NCI-H345 (cell line): Measurements from ENCODE around the gene AFAP1L1.
A peak's percentile ranks its signal among the peaks of the same experiment; 100 is the strongest.

Source experiments
- DNase-seq: peaks from one replicate; lab custom pipeline; 2025; lab: John Stamatoyannopoulos, UW

The AFAP1L1 gene

DNA sequence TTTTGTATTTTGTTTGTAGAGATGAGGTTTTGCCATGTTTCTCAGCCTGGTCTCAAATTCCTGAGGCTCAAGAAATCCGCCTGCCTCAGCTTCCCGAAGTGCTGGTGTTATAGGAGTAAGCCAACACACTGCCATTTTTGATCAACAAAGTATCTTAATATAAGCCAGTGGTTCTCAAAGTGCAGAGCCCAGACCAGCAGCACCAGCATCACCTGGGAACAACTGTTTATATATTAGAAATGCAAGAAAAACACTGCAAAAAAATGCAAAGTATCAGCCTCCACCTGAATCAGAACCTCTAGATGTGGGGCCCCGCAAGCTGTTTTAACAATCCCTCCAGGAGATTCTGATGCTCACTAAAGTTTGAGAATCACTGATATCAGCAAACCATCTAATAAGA lies 101.3 kb downstream of the AFAP1L1 start:
- no peak for DNase-seq

DNA sequence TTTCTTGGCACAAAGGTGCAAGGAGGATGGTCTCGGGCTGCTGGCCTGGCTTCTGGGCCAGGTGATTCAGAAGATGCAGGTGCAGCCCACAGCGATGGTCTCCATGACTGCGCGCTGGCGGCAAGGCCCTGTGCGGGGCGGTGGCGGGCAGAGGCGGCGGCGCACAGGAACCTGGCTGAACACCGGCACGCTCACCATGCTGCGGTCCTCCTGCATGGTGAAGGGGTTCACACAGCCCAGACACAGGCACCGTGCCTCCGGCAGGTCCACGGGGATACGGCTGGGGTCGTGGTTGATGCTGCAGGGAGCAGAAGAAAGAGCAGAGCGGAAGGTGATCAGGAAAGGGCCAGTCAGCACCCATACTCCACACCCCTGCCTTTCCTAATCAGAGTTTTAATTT lies 102.6 kb downstream of the AFAP1L1 start:
- no peak for DNase-seq

DNA sequence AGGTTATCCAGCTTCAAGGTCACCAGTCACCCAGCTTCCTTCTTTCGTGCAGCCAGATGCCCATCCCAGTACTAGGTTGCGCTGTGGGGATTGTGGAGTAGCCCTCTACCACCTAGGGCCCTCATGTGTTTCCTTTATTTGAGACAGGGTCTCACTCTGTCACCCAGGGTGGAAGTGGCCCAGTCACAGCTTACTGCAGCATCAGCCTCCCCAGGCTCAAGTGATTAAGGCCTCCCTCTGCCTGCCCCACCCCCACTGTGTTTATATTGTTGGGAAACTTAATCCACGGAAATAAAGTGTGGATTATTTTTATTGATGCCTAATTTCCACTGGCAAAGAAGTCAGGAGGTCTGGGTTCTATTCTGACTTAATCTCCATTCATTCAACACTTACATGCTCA lies 103.1 kb downstream of the AFAP1L1 start:
- no peak for DNase-seq

DNA sequence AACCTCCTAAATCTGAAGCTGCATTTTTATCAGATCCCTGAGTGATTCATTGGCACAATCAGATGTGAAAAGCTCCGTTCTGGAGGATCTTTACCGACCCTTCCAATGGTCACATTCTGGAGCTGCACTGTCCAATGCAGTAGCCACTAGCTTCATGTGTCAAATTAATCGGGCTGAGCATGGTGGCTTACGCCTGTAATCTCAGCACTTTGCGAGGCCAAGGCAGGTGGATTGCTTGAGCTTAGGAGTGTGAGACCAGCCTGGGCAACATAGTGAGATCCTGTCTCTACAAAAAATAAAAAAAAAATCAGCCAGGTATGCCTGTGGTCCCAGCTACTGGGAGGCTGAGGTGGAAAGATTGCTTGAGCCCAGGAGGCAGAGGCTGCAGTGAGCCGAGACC lies 103.8 kb downstream of the AFAP1L1 start:
- DNase-seq, result no peak

DNA sequence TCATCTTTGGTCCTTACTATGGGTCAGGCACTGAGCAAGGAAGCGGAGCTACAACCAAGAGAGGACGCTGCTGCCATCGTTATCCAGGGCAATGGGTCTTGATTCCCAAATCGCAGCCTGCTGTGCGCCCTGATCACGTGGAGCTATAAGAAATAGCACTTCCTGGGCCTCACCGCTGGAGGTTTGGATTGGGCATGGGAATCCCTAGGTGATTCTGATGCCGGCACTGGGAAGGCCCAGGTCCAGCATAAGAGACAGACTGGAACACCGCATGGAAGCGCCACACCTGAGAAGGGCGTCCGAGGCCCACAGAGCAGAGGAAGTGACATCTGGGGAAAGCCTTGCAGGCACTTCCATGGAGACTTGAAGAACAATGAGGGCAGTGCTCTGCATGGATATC lies 104.4 kb downstream of the AFAP1L1 start:
- no peak for DNase-seq

DNA sequence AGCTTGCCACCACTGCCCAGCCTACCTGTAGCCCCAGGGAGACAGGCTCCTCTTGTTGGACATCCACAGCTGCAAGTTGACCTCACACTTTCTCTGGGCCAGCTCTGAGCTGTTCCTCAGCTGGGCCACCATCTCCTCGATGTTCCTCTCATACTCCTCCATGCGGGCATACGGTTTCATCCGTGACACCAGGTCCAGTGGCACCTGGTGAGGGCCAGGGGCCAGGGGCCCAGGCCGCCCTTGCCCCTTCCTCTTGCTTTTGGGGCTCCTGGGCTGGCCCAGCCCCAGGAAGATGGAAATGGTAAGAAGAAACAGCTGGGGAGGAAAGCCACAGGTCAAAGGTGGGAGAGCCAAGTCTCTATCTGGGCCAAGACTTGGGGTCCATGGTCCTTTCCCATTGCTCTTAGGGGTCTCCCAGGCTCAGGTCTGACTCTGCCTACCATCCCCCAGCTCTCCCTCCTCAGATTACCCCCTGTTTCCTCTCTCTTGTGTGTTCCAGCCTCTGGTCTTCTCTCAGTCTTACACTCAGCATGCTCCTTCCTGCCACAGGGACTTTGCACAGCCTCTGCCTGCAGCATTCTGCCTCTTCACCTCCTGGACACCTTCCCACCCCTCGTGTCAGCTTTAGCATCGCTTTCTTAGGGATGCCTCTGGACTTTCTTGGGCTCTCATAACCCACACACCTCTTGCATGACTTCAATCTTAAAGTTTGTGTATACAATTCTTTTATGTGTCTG lies 105.2 kb downstream of the AFAP1L1 start:
- no peak for DNase-seq

DNA sequence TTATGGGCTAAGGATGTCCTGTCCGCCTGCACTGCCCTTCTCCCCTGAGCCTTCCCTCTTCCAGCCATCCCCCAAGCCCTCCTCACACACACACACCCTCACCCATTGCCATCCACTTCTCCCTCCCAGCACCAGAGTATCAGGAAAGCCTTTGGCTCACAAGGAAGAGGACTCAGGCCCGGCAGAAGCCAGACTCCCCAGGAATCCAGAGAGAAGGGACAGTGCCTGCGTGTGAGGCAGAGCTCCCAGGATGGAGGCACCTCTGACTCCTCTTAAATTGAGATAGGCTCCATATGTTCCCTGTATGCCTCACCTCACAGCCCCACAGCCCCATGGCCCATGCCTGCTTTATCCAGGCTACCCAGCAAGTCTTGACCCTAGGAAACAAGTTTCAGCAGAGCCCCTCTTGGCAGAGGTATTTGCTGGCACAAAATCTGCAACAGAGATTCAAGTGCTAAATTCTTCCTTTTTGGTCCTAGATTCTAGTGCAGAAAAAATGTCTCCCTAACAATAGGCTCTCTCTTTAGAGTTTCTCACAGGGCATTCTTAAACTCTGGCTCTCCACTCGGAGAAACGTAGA lies 106.7 kb downstream of the AFAP1L1 start:
- no peak for DNase-seq

DNA sequence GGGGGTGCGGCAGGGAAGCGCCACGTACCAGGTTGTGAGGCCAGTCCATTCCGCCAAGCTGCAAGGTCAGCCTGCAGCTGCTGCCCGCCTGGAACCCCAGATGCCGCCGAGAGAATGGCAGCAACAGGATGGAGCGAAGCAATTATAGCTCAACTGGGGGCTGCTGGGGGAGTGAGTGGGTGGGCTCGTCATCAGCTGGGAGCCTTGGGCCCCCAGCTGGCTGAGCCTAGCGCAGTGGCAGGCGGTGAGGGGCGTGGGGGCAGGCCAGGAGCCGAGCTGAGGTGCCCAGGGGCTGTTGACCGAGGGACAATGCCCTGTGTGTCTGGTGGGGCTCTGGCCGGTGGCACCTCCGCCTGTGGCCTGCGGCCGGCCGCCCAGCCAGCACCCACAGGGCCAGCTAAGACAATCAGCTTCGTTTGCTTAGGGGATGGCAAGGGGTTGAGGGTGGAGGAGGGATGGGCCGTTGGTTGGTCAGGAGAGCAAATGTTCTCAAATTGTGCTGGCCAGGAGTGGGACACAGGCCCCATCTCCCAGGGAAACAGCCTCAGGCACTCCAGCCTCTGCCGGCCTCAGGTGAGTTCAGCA lies 107.6 kb downstream of the AFAP1L1 start, which contains the start of gene IL17B:
Gene IL17B (minus strand): TSS at position 116 of the 585 bp plus-strand sequence. CDS start 67 bp downstream, at position 49.
- no peak for DNase-seq

DNA sequence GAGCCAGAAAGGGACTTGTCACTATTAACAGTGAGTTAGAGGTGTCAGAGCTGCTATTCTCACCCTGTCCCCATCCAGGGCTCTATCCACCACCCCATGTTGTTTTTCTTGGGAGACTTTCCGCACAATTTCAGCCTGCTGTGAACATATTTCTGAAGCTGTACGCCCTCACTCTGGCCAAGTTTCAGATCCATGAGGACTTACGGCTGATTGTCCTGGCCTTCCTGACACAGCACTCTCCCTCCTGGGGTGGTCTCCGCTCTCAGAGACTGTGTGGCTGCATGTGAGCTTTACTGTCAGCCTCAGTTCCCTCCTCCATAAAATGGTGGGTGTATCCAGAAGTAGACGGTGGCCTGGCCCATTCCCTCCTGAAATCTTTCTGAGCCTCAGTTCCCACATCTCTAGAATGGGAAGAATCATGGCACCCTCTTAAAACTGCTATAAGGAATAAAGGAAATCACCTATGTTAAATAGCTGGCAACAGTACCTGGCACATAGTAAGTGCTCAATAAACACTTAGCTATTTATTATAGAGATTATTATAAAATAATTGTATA lies 108.2 kb downstream of the AFAP1L1 start:
- no peak for DNase-seq

DNA sequence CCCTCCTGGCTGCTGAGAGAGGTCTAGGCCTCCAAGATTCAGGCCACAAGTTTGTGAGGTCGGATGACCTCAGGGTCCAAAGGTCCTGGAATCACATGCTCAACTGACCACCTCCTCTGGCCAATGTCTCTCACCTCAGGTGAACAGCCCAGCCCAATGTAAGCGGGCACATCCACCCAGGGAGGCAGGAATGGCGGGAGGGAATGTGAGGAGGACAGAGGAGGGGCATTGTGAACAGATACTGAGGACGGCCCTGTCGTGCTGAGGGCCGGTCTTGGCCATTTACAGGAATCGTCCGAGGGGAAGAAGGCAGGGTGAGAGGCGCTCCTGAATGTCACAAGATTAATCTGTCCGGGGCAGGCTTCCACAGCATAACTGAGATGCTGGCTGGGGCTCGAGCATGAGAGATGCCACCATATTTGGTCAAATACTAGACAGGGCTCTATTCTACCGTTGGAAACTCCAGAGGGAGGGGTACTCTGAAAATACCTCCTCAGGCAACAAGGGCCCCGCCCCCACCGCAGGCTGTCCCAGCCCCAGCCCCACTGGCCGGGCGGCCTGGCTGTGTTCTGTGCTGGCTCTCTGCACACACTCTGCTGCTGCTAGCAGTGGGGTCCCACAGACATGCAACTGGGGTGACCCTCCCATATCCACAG lies 108.9 kb downstream of the AFAP1L1 start:
- DNase-seq, result no peak

DNA sequence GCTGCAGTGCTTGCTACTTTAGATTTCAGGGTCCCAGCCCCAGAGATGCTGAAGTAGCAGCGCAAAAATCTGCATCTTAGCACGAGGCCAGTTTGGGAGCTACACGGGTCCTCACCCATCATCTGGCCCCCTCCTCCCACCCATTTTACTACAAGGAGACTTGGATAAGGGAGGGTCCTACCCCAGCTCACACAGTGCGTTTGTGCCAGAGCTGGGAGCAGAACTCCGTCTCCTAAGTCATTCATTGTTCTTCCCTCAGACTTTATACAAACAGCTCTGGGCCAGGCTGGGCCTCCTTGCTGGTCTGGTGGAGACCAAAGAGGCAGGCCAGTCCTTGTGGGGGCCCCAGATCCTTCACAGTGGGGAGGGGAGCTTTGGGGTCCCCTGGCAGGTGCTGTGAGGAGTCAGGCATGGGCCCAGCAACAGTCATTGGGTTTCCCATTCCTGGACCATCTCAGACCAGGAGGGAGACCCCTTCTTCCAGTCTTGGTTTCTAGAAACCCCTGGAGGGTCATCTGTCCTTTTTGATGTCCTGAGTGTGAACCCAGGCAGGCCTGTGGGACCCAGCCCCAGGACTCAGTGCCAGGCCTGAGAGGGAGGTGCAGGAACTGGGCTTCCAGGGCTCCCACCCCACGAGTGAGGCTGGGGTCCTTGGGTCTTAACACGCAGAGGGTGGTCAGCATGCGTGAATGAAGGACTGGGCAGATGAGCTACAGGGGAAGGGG lies 109.8 kb downstream of the AFAP1L1 start:
- DNase-seq, result no peak

DNA sequence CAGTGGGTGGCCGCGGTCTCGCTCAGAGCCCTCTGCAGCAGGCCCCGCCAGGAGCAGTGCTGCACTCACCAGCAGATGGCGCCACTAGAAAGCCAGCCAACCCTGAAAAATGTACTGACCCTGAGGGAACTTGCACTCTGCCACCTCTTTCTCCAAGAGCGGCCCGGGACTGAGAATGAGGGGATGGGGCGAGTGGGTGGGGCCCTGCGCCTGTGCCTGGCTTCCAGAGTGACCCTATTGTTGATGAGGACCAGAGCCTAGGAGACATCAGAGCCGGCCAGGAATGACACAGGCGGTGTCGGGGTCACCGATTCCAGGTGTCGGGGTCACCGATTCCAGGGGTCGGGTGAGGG lies 110.3 kb downstream of the AFAP1L1 start:
- DNase-seq, result peak; percentile 52

DNA sequence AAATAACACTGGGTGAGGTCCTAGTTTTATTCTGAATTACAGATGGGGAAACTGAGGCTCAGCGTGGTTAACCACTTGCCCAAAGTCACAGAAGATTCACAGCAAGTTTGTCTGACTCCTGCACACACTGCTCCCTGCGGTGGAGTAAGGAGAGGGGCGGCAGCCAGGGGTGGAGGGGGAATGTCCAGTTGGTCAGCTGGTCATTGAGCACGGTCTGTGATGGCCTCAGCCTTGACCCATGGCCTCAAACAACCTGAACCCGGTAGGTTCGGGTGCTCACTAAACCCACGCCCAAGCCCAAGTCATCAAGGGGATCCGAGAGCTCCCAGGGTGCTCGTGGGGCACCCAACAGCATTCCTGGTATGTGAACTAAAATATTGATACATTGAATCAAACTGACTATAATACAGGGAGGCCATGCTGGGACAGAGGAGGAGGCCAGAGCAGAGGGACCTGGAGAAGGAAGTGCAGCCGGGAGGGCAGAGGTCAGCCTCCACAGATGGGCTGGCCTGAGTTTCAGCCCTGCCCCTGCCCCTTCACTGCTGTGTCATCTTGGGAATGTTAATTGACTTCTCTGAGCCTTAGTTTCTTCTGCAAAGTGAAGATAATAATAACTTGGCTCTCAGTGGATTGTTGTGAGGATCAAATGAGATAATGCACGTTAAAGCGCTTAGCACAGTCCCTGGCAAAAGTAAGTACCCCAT lies 111.0 kb downstream of the AFAP1L1 start:
- no peak for DNase-seq

DNA sequence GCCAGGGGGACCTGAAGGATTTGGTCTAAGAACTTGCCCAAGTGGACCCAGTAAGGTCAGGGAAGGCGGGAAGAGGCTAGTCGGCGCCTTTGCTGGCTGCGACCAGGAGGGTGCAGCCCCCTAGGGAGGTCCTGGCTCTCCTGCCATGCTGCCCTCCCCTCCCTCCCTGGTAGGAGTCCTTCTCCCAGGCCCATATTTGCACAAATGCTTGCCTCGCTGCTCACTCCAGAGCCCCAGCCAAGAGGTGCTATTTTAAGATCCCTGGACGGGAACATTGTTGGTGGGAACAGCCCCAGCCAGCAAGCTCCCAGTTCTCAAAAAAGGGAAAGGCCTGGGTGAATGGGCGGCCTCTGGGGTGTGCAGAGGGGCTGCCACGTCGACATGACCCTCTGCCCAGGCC lies 111.7 kb downstream of the AFAP1L1 start:
- no peak for DNase-seq

DNA sequence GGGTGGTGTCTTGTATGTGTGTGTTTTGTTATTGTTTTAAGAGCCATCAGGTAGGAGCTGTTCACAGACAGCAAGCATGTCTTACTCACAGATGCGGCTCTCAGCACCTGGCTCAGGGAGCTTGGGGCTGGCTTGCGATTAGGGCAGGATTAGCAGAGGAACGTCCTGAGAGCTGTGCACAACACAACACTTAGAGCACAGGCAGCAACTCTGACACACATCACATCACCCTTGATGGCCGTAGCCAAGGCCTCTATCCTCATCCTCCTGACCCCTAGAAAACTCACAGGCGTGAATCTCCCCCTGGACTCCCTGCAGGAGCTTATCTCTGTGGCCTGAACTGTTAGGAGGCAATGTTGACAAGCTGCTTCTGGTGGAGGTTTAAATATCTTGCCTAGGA lies 114.5 kb downstream of the AFAP1L1 start:
- DNase-seq, result no peak

DNA sequence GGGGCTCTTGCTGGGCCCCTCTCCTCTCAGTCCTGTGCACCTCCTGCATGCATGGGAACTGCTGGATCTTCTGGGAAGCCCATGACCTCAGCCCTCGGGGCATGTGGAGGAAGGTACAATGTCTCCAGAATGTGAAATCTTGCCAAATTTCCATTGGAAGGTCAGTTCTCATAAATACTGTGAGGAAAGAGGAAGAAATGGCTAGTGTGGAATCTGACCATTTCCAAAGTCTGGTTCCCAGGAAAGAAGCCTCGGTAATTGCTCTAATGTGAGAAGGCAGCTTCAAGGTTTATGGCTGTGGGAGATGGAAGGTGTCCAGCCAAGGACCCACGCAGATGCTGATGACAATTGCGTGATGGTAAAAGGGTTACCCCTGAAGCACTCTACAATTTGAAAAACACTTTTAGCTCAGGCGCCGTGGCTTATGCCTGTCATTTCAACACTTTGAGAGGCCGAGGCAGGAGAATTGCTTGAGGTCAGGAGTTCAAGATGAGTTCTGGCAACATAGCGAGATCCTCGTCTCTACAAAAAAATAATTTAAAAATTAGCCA lies 115.5 kb downstream of the AFAP1L1 start:
- DNase-seq, result no peak

DNA sequence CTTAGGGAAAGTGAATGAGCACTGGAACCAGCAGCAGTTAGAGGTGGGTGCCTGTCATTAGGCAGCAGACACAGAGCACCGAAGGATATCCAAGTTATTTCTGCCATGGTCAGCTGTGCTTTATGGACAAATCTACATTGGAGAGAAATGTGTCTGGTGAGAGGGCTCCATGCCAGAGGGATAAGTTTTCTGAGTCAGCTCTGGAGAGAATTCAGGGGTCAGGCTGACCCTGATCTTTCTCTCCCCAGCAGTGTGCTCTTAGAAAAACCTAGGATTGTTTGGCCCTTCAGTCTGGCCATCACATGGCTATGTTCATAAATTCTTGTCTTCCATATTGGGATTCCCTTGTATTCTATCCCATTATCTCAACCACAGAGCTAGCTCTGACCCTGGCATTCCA lies 116.3 kb downstream of the AFAP1L1 start:
- no peak for DNase-seq

DNA sequence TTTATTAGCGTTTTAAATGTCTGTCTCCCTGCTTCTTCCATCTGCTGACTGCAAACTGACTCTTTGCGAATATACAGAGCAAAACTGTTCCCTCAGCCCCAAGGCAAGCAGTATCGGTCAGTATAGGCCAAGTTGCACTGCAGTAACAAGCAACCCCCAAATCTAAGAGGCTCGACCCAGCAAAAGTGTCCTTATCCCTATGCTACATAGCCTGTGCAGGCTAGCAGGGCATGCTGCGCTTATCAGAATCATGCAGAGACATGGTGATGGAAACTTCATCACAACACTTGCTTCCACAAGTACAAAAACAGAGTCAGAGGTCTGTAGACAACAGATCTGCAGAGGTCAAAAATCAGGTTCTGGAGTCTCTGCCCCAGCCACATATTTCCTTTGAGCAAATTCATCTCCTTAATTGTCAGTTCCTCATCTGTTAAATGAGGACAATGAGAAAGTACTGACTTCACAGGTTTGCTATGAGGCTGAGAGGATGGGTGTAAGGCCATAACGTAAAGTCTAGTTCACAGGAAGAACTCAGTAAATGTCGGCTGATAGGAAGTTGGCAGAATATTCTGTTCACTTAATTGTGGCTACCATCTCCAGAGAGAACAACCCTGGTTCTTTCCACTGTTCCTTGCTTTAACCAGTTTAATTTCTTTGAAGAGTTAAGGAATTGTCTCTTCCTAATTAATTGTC lies 117.0 kb downstream of the AFAP1L1 start:
- DNase-seq, result no peak

DNA sequence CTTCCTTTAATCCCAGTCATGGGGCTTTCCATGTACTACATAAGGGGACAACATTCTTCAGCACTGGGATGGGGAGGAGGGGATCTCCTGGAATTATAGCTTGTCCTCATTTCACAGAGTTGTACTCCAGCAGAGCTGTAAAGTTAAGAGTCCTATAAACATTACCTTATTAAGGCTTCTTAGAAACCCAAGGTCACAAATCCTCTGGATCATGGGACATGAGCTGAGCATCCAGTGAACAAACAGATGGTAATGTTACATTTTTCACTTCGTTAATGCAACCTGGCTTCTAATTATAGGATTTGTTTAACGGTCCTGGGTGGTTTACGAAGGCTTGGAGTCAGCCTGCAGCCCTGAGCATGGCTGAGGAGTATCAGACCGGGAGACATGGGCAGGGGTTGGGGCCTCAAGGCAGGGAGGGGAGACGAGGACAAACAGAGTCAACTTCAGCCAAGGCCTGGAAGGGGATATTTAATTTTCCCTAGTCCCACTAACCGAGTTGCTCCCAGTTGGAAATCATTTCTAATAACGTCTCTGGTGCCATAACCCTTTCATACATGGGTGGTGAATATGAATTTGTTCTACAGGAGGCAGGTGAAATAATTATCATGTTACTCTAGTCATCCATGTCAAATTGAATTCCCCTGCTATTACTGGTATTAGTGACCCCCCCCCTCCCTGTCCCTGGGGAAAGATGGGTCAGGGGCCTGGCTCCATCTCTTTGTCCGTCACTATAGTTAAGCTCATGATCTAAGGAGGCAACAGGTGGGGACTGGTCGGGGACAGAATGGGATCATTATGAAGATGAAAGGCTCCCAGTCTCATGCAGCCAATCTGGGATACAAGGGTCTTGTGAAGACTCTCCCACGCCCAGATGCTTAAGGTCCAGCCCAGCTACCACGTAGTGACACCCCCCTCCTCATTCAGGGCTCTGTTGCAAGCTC lies 118.2 kb downstream of the AFAP1L1 start:
- no peak for DNase-seq
